Ramos (cell line): Measurements from ENCODE around the gene TIMM44.

Experiments
- in situ Hi-C: fragments of 300-500 bp; cut with MboI; formaldehyde crosslinking; loops from one replicate; pipeline ENCODE4 v1.14.3; 2022; ENCODE audit warnings: low sequenced_read_pairs; ENCODE audit not compliant: unreplicated experiment

TIMM44 gene

DNA sequence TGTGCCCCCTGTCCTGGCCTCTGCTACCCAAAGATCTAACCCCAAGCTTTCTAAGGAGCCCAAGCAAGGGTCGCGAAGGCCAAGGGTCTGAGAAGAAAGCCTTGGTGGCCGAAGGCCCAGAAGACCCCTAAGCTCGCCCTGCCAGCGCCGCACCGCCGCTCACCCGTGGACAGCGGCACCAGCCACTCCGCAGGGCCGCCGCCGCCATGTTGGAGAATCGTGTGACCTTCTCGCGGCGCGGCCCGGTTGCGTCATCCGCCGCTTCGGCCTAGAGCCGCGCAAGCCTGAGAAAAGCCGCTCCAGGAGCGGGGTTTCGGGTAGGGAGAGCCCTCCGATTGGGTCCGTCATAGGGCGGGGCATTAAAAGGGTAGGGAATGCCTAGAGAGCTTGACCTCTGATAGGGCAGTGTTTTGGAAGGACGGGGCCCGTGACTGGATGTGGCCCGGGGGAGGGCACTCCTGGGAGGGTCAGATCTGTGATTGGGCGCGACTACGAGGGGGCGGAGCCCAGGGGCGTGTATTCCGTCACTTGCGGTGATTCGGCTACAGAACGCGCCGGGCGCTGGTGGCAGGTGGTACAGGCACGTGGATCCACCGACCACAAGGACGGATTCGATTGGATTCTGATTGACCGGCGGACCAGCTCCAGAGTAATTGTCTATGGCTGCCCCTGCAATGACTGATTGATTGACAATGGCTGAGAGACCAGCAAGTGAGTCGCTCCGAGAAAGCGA is at the start of gene TIMM44:
Gene TIMM44, minus strand, starts transcription at position 223 of the 733 bp plus-strand sequence. Its CDS starts 15 bp downstream, at position 208.
- in situ Hi-C loops, result no loop called here

- in situ Hi-C loops, result no loop called here
Observed at GRCh38 chr19:7992575-7992974, 49.1 kb upstream of the TIMM44 start.

DNA sequence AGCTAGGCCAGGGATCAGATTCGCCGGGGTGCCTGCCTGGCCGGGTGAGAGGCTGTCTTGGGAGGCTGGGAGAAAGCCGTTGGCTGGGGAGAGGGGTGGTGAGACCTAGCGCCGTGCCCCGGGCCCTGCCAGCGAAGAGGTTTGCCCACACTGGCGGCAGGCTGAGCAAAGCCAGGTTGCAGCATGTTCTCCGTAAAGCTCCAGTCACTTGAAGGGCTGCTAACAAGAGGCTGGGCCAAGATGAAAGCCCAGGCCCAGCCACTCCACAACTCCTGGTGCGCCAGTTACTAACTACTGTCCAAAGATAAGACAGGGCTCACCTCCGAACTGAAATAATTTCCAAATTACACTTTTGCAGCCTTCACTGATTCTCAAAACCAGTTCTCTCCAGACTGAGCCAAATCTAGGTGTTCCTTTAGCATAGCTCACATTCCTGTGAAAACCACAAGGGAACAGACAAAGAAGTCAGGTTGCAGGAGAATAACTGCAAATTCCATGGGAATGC is 45.7 kb upstream of the TIMM44 start:
- in situ Hi-C loops, result no loop called here

- in situ Hi-C loops, result no loop called here
Observed at GRCh38 chr19:7988307-7988706, 44.8 kb upstream of the TIMM44 start.

DNA sequence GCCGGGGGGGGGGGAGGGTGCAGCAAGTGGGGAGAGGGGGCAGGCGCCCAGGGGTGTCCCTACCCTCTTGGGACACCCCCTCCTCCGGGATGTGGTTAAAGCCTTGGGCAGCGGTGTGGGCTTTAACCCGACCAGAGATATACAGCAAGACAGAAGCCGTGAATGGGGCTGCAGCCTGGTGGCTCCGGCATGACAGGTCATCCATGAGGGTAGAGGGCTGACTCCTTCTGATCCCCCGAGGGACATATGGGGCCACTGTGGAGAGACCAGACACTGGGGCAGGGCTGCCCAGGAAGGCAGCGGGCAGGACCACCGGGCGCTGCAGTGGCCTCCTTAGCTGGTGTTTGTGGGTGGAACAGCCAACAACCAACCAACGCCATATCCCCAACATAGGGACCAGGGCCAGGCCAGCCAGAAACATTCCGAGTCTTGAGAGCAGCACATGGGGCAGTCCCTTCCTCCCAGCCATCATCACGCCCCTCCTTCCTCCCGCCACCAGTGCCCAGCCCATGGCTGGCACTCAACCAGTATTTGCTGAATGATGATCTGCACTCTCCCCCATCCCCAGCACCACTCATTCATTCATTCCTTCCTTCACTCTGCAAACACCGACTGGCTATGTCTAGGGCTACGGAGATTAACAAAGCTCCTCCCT is 43.8 kb upstream of the TIMM44 start:
- in situ Hi-C loops, result no loop called here

- in situ Hi-C loops, result no loop called here
Observed at GRCh38 chr19:7986321-7987113, 43.1 kb upstream of the TIMM44 start.

DNA sequence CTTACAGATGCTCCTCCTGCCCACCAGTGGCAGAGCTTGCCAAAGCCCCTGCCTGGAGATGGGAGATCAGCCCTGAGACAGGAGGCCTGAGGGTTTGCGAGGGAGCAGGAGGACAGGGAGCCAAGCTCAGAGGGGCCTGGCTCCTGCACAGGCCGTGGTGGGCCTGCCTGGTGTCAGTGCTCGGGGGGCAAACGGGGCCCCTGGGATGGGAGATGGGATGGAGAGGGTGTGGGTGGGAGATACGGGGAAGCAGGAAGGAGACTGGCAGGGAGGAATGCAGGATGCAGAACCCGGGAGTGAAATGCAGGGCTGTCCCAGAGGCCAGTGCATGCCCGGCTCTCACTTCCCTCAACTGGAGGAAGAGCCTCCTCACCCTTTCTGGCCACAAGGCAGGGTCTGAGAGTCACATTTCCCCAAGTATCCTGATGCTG is 42.0 kb upstream of the TIMM44 start:
- in situ Hi-C loops, result no loop called here

- in situ Hi-C loops, result no loop called here
Observed at GRCh38 chr19:7983995-7984837, 40.8 kb upstream of the TIMM44 start.

- in situ Hi-C loops, result no loop called here
Observed at GRCh38 chr19:7983286-7983950, 40.0 kb upstream of the TIMM44 start.

DNA sequence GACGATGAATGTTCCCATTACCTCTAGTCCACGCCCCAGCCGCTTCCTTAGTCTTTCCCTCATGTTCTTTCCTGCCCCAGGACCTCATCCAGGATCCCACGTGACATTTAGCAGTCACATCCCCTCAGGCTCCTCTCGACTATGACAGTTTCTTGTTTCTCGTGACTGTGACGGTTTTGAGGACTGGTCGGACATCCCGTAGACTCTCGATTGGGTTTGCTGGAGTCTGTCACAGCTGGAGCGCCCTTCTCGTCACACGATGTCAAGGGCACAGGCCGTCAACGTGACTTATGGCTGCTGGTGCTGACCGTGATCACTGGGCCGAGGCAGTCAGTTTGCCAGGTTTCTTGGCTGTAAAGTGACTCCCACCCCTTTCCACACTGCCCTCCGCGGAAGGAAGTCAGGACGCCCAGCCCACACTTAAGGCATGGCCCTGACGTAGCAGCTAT is 39.2 kb upstream of the TIMM44 start:
- in situ Hi-C loops, result no loop called here

DNA sequence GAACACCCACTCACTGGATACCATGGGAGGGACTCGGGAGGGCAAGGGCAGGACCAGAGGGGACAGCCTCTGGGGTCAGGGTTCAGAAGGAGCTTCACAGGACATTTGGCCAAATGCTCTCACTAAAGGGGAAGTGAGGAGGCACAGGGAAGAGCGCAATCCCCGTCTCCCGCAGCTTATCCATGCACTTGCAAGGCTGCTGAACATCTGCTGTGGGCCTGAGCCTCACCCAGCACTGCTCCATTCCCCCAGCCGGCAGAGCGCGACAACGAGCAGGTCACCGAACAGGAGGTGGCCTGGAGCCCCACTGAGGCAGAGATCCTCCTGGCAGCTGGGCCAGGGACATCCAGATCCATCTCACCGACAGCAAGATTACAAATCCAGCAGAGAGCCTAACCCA is 38.6 kb upstream of the TIMM44 start:
- in situ Hi-C loops, result no loop called here

- in situ Hi-C loops, result no loop called here
Observed at GRCh38 chr19:7981661-7982060, 38.2 kb upstream of the TIMM44 start.

DNA sequence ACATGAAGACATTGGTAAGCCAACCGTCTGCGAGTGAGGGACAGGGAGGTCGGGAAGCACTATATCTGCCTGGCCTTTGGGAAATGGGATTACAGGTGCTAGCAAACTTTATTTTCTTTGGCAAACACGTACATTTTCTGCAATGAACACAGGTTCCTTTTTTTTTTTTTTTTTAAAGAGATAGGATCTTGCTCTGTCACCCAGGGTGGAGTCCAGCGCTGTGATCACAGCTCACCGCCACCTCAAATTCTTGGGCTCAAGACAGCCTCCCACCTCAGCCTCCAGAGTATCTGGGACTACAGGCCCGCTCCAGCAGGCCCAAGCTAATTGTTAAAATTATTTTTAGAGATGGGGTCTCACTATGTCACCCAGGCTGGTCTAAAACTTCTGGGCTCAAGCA is 37.7 kb upstream of the TIMM44 start:
- in situ Hi-C loops, result no loop called here

DNA sequence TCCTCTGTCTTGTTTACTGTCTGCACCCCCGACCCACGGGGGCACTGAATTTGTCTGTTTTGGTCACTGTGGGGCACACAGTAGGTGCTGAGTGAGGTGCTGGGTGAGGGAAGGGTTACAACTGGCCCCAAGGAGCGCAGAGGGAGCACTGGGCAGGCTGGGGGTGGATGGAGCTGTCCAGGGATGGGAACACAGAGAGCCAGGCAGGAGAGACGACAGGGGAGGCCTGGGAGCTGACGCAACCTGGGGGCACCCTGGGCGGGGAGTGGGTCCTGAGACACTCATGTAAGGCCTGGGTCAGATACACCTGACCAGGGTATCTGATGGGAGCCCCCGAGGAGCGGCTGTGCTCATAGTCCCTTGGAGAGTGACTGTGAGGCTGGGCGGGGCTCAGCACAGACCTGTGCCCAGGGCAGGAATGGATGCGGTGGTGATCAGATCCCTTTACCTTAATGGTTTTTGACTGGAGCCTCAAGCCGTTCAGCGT is 37.2 kb upstream of the TIMM44 start:
- in situ Hi-C loops, result no loop called here

DNA sequence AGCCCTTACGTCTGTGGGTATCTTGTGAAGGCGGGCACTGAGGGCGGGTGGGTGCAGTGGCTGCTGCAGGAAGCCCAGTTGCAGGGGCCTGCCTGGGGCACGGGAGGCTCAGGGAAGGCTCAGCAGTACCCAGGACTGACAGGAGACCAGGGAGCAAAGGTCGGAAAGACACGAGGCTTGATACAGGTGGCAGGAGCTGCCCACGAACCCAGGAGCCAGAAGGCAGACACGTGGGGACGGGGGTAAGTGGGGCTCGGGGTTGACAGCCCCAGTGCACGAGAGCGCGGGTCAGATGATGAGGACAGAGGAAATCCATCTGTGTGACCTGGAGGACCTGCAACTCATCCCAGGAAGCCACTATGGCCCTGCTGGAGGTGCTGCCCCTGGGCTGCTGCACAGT is 36.7 kb upstream of the TIMM44 start:
- in situ Hi-C loops, result no loop called here

GRCh38 chr19:7979559-7979958 is 36.1 kb upstream of the TIMM44 start:
- in situ Hi-C loops, result no loop called here

- in situ Hi-C loops, result no loop called here
Observed at GRCh38 chr19:7979011-7979410, 35.5 kb upstream of the TIMM44 start.

GRCh38 chr19:7978179-7978825 is 34.8 kb upstream of the TIMM44 start:
- in situ Hi-C loops, result no loop called here

DNA sequence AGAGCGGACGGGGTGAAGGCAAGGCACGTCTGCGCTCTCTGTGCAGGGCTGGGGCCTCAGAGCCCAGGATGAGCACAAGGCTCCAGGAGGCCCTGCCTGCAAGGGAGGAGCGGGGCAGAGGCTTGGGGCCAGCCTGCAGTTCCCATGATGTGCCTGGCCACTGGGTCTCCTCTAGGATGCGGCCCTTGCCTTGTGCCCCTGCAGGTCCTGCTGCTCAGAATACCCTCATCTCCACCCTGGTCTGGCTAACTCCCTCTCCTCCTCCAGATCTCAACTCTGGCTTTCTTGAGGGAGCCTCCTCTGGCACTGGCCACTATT is 34.2 kb upstream of the TIMM44 start:
- in situ Hi-C loops, result no loop called here
